ENCODE data around the gene PATJ.
A peak's percentile ranks its signal among the peaks of the same experiment; 100 is the strongest.

The PATJ gene

GRCh38 chr1:61887931-61888564 lies 145.8 kb downstream of the PATJ start (continued):
- TF ChIP-seq ZNF398 (tag by site-specific recombination; IDR thresholded peaks at IDR 0.05) (no peak), ZBTB17 (tag by site-specific recombination; IDR thresholded peaks at IDR 0.05) (peak; percentile 11; the same call in 1 of the 2 replicates), ZNF670 (tag by site-specific recombination; IDR thresholded peaks at IDR 0.05; ENCODE audit: low read depth) (no peak)
- TF ChIP-seq, protein P1, sequence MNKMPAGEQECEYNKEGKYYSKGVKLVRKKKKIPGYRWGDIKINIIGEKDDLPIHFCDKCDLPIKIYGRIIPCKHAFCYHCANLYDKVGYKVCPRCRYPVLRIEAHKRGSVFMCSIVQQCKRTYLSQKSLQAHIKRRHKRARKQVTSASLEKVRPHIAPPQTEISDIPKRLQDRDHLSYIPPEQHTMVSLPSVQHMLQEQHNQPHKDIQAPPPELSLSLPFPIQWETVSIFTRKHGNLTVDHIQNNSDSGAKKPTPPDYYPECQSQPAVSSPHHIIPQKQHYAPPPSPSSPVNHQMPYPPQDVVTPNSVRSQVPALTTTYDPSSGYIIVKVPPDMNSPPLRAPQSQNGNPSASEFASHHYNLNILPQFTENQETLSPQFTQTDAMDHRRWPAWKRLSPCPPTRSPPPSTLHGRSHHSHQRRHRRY (tag by site-specific recombination; IDR thresholded peaks at IDR 0.05): no peak

- no peak overlapping the region for H3K27ac ChIP-seq (ENCODE audit: extremely low read depth, low read depth, low read length)
- H3K4me3 ChIP-seq (ENCODE audit: low read depth, low read length): no peak overlapping the region
- H3K9me3 ChIP-seq (ENCODE audit: control insufficient read depth, insufficient read depth, low read depth, low read length): no peaks in the 10 kb centered on the region
- peaks cover 0 to 18% of the 10 kb centered on the region in 2 experiments; a peak in 2 of 3 replicates for H3K36me3 ChIP-seq (ENCODE audit: control insufficient read depth in 2 of 2, insufficient read depth in 1 of 2, low read length in 2 of 2)
- peaks cover 17% of the 10 kb centered on the region for H3K4me1 ChIP-seq (ENCODE audit: control insufficient read depth, insufficient read depth, low read length)
- CTCF ChIA-PET: no interaction called here
- POLR2A ChIA-PET: no interaction called here
- TF ChIP-seq, protein P2, sequence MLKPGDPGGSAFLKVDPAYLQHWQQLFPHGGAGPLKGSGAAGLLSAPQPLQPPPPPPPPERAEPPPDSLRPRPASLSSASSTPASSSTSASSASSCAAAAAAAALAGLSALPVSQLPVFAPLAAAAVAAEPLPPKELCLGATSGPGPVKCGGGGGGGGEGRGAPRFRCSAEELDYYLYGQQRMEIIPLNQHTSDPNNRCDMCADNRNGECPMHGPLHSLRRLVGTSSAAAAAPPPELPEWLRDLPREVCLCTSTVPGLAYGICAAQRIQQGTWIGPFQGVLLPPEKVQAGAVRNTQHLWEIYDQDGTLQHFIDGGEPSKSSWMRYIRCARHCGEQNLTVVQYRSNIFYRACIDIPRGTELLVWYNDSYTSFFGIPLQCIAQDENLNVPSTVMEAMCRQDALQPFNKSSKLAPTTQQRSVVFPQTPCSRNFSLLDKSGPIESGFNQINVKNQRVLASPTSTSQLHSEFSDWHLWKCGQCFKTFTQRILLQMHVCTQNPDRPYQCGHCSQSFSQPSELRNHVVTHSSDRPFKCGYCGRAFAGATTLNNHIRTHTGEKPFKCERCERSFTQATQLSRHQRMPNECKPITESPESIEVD (tag by site-specific recombination; IDR thresholded peaks at IDR 0.05): peak; percentile 75
- TF ChIP-seq ZIC2 (tag by site-specific recombination; IDR thresholded peaks at IDR 0.05) (peak; percentile 53; the same call in 1 of the 2 replicates), ZNF2 (tag by site-specific recombination; IDR thresholded peaks at IDR 0.05) (no peak), ZBTB44 (tag by site-specific recombination; IDR thresholded peaks at IDR 0.05) (peak; percentile 62; the same call in 1 of the 2 replicates), ZNF596 (tag by site-specific recombination; IDR thresholded peaks at IDR 0.05) (0 out of 2 replicates have a peak, but pooled peaks have one; percentile 57), ZNF138 (tag by site-specific recombination; IDR thresholded peaks at IDR 0.05; ENCODE audit: borderline replicate concordance) (no peak), ZNF654 (tag by site-specific recombination; IDR thresholded peaks at IDR 0.05; ENCODE audit: low read depth) (no peak), ZBTB10 (tag by site-specific recombination; IDR thresholded peaks at IDR 0.05) (no peak), KLF10 (tag by site-specific recombination; IDR thresholded peaks at IDR 0.05) (0 out of 2 replicates have a peak, but pooled peaks have one; percentile 29), ZNF639 (tag by site-specific recombination; IDR thresholded peaks at IDR 0.05) (no peak), ZFHX2 (tag by site-specific recombination; conservative IDR thresholded peaks at IDR 0.05) (no peak), SP3 (tag by site-specific recombination; IDR thresholded peaks at IDR 0.05) (no peak), TCF7L2 (IDR thresholded peaks at IDR 0.05; ENCODE audit: borderline replicate concordance, low read depth, low read length) (peak; percentile 39; the same call in 1 of the 2 replicates)
- TF ChIP-seq, protein P3, sequence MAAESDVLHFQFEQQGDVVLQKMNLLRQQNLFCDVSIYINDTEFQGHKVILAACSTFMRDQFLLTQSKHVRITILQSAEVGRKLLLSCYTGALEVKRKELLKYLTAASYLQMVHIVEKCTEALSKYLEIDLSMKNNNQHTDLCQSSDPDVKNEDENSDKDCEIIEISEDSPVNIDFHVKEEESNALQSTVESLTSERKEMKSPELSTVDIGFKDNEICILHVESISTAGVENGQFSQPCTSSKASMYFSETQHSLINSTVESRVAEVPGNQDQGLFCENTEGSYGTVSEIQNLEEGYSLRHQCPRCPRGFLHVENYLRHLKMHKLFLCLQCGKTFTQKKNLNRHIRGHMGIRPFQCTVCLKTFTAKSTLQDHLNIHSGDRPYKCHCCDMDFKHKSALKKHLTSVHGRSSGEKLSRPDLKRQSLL (tag by site-specific recombination; IDR thresholded peaks at IDR 0.05): no peak
- TF ChIP-seq, protein P4, sequence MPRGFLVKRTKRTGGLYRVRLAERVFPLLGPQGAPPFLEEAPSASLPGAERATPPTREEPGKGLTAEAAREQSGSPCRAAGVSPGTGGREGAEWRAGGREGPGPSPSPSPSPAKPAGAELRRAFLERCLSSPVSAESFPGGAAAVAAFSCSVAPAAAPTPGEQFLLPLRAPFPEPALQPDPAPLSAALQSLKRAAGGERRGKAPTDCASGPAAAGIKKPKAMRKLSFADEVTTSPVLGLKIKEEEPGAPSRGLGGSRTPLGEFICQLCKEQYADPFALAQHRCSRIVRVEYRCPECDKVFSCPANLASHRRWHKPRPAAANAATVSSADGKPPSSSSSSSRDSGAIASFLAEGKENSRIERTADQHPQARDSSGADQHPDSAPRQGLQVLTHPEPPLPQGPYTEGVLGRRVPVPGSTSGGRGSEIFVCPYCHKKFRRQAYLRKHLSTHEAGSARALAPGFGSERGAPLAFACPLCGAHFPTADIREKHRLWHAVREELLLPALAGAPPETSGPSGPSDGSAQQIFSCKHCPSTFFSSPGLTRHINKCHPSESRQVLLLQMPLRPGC (tag by site-specific recombination; IDR thresholded peaks at IDR 0.05): no peak
Observed at GRCh38 chr1:61888808-61889207, 146.5 kb downstream of the PATJ start.
